GM21717 (cell line): ENCODE data around the gene SLC17A2.

Source experiments
- ATAC-seq: cut with Tn5 transposase; IDR thresholded peaks from one replicate; pipeline ENCODE4 v1.9.1; 2021; ENCODE audit warnings: mild to moderate bottlenecking, moderate library complexity; ENCODE audit not compliant: unreplicated experiment

SLC17A2 gene

DNA sequence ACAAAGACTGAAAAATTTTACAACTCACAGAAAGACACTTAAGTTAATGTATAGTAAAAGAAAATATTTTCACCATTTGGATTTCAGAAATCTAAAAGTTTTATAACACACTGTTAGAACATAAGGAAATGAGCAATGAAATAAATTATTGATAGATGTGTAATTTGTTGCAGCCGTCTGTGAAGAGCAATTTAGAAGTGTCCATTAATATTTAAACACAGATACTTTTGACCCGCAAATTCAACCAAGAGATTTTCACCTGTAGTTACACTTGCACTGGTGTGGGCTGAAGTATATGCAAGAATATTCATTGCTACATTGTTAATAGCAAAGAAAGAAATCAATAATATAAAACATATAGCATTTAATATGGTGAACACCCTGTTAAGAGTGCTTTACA is 41.9 kb downstream of the SLC17A2 start:
- no peak for ATAC-seq

DNA sequence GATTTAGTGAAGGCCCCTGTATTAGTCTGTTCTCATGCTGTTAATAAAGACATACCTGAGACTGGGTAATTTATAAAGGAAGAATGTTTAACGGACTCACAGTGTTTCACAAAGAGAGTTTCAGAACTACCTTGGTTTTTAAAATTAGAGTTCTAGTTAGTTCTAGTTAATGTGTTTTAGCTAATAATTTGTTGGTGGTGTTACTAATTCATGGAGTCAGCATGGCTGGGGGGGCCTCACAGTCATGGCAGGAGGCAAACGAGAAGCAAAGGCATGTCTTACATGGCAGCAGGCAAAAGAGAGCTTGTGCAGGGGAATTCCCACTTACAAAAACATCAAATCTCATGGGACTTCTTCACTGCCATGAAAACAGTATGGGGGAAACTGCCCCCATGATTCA is 44.4 kb downstream of the SLC17A2 start:
- no peak for ATAC-seq

DNA sequence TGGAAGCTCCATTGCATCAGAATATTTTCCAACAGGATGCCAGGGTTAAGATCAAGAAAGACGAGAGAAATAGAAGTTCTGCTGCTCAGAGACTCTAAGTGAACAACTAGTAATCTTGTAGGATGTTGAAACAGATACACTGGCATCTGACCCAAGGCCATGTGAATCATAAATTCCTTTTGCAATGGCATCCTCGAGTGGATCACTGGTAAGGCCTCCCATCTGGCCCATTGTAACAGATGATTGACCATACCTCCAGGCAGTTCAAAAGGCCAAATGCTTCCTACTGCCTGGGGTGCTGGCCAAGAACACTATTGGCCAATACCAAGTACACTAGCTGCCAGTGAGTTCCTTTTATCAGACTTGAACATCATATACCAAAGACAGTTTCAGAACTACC is 46.5 kb downstream of the SLC17A2 start:
- no peak for ATAC-seq

DNA sequence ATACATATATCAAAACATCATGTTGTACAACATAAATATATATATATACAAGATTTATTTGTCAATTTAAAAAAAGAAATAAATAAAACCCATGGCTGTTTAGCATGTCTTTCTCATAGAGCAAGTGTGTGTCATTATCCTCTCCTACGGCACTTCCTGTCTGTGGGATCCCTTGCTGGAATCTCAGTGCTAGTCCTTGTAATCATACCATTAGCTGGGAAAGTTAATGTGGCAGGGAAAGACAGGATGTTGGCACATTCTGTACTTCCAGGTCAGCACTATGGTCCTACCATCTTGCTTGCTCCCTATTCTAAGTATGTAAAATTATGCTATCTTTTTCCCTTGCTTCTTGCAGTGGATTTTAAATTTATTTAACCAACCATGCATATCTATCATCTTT is 47.0 kb downstream of the SLC17A2 start:
- ATAC-seq = no peak

DNA sequence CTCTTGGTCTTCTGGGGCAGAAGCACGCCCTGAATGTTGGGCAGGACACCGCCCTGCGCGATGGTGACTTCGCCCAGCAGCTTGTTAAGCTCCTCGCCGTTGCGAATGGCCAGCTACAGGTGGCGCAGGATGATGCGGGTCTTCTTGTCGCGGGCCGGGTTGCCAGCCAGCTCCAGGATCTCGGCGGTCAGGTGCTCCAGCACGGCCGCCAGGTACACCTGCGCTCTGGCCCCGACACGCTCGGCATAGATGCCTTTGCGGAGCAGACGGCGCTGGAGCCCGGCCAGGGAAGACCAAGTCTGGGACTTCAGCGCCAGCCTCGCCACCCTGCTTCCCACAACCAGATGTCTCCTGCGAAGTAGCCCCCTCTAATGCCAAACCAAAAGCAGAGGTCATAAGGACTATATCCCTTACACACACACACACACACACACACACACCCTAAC is 48.4 kb downstream of the SLC17A2 start:
- no peak for ATAC-seq

DNA sequence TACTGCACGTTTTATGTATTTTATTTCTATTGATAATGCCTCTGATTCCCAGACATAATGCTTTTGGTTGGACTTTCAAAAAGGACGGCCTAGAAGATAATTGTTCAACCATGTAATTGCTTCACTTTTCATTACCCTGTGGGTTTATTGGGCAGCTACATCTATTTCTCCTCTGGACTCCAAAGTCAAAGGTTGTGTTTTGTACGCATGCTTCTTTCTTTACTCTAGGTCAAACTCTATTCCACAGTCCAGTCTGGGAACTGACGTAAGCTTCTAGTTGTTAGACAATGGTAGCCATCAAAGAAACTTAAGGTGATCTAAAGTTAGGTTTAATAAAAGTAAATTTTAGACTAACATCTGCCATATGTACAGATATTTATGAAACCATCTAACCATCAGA is 49.9 kb downstream of the SLC17A2 start:
- ATAC-seq = no peak

DNA sequence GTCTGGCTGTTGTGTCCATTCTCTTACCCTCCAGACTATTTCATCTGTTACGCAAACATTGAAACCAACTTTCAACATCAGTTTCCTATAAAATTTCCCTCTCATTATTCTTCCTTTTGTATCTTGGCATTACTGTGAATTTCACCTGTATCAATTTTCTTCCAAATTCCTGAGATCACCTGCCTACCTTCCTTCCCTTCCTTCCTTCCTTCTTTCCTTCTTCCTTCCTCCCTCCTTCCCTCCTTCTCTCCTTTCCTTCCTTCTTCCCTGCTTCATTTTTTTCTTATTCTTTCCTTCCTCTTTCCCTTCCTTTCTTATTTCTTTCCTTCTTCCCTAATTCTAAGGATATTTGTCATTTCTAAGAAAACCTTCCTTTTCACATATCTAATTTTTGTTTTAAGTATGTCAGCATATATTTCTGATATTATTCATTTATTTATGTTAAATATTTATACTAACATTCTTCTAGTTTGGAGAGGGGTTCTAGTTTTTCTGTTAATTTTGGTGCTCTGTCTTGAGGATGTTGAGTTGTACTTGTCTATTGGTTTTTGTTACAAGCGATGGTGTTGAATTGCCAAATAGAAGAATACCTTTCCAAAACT is 51.7 kb downstream of the SLC17A2 start:
- ATAC-seq = no peak

DNA sequence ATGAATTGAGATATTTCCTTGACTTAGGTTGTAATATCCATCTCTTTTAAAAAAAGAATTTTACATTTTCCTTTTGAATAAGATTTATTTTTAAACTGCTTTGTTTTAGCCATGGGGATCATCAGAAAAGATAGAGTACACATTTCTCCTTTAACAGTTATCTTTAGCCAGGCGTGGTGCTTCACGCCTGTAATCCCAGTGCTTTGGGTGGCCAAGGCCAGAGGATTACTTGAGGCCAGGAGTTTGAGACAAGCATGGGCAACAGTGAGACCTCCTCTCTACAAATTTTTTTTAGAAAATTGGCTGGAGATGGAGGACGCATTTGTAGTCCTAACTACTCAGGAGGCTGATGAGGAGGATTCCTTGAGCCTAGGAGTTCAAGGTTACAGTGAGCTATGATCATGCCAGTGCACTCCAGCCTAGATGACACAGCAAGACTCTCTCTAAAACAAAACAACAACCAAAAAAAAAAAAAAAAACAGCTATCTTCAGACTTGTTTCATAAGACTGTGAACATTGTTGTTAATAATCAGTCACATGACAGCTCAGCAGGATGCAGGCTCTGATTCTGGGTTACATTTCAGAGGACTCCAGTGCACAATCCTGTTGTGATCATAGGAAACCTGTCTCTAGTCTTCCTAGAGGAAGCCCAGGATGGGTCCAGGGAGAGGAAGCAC is 54.4 kb downstream of the SLC17A2 start:
- no peak for ATAC-seq

DNA sequence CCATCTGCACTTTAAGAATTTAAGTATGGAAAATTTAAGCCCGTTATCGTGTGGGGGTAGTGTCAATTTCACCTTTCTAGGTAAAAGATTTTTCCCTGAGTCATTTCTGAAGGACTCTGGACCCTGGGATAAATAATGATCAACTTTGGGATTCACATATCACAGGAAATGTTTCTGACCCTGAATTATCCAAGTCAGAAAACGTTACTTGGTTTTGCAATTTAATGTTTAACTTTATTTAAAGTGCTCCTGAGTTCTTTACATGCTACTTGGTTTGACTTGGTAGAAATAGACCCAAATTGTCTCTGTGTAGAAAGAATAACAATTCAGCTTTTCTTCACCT is 55.0 kb downstream of the SLC17A2 start:
- ATAC-seq = no peak

DNA sequence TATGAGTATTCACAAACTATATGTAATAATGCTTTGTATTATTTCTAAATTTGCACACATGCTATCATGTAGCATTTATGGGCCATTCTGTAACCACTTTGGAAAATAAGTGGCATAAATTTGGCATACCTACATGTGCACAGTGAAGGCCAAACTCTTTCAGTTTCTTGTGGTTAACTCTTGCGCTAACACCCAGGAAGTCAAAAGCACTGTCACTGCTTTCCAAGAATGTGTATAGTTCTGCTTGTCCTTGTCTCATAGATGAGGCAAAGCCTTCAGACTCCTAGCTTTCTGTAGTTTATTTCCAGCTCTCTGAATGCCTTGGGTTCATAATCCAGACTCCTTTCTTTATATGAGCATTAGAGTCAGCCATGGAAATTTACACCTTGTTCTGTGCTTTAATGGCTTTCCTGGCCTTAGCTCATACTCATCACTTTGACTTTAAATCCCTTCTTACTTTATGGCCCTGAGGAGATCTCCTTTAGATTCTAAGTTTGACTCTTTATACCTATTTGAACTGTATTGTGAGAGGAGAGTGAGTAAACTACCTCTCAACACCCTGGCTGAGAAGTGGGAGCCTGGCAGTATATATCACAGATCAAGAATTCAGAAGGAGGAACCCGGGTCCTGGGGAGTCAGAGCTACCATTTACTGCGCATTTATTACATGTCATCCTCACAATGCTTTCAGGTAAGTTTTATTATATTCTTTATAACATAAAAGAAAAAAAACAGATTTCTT is 55.5 kb downstream of the SLC17A2 start:
- no peak for ATAC-seq

DNA sequence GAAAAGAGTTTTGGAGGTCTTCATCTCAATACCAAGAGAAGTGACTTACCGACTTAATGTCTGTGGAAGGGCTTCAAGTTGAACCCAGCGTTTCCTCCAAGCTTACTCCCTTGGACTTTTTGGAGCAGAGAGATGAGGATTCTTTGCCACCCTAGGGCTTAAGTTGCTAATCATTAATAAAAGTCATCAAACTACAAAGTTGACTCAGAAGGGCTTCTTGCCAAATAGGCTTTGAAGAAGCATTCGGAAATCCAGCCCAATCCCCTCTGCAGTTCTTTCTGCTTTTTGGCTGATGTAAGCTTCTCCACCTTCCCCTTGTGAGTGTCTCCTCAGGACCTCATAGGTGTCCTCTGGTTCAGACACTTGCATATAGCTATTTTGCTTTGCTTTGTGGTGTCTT is 56.4 kb downstream of the SLC17A2 start, which contains the start of gene SLC17A3:
Gene SLC17A3, minus strand, starts transcription at position 126 of the 400 bp plus-strand sequence. CDS start 5,856 bp downstream, outside the sequence.
- no peak for ATAC-seq

DNA sequence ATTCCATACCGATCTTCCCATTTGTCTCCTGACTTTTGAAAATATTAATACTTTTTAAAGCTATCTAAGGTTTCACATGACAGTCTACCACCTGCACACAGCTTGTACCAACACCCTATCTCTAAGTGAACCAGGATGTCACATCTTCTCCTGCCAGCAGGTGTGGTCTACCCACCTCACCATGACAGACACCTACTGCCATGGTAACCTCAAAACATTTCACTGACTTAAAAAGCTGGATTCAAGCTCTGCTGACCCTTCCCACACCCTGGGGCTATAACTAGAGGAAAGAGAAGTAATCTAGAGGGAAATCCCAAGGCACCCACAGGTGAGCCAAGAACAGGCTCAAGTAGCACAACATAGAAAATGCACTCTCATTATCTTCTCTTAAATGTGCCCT is 57.7 kb downstream of the SLC17A2 start:
- ATAC-seq = no peak

DNA sequence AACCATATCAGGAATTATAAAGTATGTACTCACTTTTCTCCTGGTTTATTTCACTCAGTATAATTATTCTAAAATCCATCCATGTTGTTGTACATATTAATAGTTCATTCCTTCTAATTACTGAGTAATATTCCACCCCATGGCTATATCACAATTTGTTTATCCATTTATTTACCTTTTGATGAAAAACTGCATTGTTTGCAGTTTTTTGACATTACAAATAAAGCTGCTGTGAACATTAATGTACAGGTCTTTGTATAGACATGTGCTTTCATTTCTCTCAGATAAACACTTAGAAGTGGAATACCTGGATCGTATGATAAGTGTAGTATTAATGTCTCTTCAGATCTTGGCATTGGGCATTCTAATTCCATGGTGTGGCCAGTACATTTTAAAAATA is 60.7 kb downstream of the SLC17A2 start:
- no peak for ATAC-seq

DNA sequence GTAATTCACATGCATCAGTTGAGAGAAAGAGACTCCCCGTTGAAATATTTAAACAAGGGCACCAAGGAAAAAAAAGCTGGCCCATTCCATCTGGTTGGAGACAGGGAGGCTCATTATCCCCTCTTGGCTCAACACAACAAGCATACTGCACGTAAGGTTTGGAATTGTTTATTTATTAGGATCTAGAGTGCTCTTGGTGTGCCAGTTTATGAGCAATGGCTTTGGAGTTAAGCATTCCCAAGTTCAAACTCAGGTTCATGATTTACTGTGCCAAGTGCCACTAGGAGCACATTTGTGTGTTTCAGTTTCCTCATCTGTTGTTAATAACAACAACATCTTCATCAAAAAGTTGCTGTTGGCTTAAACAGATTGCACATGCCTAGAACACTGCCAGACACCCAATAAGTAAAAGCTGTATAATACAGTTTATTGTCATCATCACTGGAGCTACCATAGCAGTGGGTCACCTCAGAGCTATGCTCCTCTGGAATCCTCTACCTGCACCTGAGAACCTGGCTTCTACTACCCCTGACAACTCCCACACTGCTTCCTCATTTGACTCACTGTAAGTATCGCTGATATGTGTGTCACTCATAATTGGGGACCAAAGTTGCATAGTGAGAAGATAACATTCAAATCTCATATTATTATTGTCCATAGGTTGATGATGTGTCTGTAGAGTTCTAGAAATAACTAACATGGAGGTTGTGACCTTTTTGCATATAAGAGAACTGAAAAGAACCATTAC is 61.9 kb downstream of the SLC17A2 start:
- no peak for ATAC-seq

DNA sequence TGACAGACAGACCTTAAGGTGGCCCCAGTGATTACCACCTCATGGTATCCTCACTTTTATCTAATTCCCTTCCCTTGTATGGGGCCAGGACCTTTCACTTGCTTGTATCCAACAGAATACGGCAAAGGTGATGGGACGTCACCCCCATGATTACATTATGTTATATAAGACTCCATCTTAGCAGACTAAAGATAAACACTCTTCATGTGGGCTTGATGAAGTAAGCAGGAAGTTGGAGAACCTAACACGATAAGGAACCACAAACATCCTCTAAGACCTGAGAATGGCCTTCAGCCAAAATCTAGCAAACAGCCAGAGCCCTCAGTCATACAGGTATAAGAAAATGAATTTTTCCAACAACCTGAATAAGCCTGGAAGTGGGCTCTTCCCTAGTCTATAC is 64.5 kb downstream of the SLC17A2 start:
- no peak for ATAC-seq

DNA sequence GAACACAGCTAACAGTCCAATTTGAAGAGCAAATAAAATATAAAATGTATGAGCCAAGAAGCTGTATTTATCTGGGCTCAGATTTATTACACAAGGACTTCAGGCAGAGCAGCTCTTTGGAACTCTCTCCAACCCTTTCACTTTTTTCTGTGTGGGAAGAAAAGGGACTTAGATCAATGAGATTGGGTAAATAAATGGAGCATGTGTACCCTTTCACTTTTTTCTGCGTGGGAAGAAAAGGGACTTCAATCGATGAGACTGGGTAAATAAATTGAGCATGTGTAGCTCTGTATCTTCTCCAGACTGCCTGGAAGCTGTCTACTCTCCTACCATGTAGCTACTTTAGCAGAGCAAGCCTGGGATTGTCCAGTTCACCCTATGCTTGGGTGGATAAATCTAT is 67.1 kb downstream of the SLC17A2 start:
- ATAC-seq = no peak
